GM19452 (cell line): ENCODE results near the gene CD79A.

Experiments
- ATAC-seq: cut with Tn5 transposase; IDR thresholded peaks from one replicate; pipeline ENCODE4 v1.9.1; 2021; ENCODE audit not compliant: unreplicated experiment

CD79A gene

DNA sequence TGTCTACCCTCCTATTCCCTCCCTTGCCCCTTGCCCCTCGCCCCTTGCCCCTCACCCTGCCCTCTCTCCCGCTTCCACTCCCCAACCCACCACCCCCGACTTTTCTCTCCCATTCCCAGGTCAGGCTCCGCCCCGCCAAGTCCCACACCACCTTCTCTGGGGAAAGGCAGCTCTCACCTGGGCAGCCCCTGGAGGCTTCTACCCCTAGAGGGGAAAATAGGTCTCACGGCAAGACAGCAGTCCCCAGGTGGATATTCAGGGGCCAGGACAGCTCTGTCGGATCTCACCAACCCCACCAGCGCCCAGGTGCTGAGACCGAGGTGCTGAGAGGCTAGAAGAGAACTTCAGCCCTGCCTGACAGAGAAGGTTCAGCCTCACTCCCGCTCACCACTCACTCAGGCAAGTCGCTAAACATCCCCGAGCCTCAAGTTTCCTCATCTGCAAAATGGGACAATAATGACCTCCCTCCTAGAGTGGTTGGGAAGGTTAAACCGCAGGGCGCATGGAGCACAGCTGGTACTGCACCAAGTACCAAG, 52.5 kb downstream of the CD79A start:
- ATAC-seq = no peak

DNA sequence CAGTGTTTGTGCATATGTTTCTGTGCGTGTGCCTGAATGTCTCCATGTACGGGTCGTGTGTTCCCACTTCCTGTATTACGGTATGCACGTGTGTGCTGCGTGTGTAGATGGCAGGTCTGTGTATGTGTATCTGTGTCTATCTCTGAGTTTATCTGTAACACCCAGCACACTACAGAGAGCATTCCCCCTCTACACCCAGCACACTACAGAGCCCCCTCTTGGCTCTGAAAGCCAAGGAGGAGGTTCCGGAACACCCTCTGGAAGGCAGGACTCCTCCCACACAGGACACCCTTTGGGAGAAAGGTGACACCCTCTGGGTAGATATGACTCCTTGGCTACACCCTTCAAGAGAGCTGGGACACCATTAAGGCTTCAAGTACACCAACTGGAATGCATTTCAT, 53.2 kb downstream of the CD79A start:
- ATAC-seq = no peak
